Measurements from ENCODE around the gene PIP4K2B. TPM values are rescaled to one million over a fixed set of nuclear protein-coding genes. Genes with fewer than 3 reads are reported as not detected.

PIP4K2B gene
- total RNA-seq, 1 experiment from 2014 or later: 25.5 TPM

DNA sequence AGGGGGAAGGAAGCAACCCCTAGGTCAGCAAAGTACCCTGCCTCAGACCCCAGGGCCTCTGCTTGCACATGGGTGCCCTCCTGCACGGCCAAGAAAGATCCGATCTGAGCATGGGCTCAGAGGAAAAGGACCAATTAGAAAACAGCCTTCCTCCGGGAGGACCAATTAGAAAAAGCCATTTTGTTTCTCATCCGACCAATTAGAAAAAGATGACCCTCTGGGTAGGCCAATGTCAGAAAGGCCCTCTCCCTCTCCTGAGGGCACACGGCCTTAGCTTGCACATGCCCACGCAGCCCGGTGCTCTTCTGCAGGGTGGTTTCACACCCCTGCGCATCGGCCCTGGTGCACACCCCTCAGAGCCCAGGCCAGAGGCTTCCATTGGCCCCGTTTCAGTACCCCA lies 74.3 kb downstream of the PIP4K2B start:
- no peak overlapping the region for H3K4me2 ChIP-seq (ENCODE audit: low read length)
- intact Hi-C loops (cut with micrococcal nuclease): no loop called here

DNA sequence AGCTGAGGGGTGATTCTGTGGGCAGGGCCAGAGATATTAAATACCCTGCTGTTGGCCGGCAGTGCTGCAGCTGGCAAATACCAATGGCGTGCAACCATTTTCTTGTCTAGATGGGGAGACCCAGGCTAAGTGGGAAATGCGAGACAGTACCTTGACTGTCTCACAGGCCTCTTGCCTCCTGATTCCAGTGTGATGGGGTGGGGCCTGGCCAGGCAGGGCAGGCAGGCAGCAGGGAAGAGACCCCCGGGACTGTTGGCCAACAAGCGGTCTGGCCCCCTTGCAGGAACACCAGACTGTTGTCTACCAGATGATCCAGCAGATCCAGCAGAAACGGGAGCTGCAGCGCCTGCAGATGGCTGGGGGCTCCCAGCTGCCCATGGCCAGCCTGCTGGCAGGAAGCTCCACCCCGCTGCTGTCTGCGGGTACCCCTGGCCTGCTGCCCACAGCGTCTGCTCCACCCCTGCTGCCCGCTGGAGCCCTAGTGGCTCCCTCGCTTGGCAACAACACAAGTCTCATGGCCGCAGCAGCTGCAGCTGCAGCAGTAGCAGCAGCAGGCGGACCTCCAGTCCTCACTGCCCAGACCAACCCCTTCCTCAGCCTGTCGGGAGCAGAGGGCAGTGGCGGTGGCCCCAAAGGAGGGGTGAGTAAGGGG lies 74.9 kb downstream of the PIP4K2B start:
- no peaks in the 10 kb centered on the region for H3K36me3 ChIP-seq (ENCODE audit: low read depth, low read length)
- CTCF ChIA-PET: no interaction called here
- intact Hi-C loops (cut with micrococcal nuclease): no loop called here
- DNase-seq: no peak
- no TSS peak for BruUV-seq (replicated peaks)
- H3K4me1 ChIP-seq (ENCODE audit: insufficient read depth, low read length): peaks cover 4% of the 10 kb centered on the region
- no peaks in the 10 kb centered on the region for H3K27me3 ChIP-seq (ENCODE audit: low read length)
- no peak overlapping the region for H3K9ac ChIP-seq (ENCODE audit: low read length)
- TF ChIP-seq, protein P1, sequence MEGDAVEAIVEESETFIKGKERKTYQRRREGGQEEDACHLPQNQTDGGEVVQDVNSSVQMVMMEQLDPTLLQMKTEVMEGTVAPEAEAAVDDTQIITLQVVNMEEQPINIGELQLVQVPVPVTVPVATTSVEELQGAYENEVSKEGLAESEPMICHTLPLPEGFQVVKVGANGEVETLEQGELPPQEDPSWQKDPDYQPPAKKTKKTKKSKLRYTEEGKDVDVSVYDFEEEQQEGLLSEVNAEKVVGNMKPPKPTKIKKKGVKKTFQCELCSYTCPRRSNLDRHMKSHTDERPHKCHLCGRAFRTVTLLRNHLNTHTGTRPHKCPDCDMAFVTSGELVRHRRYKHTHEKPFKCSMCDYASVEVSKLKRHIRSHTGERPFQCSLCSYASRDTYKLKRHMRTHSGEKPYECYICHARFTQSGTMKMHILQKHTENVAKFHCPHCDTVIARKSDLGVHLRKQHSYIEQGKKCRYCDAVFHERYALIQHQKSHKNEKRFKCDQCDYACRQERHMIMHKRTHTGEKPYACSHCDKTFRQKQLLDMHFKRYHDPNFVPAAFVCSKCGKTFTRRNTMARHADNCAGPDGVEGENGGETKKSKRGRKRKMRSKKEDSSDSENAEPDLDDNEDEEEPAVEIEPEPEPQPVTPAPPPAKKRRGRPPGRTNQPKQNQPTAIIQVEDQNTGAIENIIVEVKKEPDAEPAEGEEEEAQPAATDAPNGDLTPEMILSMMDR (conservative IDR thresholded peaks at IDR 0.05; ENCODE audit: low read depth, low read length): no peak
- no peak for TF ChIP-seq EZH2phosphoT487 (IDR thresholded peaks at IDR 0.05; ENCODE audit: borderline replicate concordance, low read length)
- TF ChIP-seq EZH2 (IDR thresholded peaks at IDR 0.05; ENCODE audit: low read length, unreplicated experiment): no peak
- H3F3A ChIP-seq (ENCODE audit: low read length, unreplicated experiment): no peaks in the 10 kb centered on the region
- H2AFZ ChIP-seq (ENCODE audit: low read length): no peak overlapping the region
- no peaks in the 10 kb centered on the region for H3K9me2 ChIP-seq (replicated peaks; ENCODE audit: low read length)
- H3K4me2 ChIP-seq (ENCODE audit: low read length): no peak overlapping the region
- no peak for ATAC-seq
- no peak overlapping the region for H3K27ac ChIP-seq (ENCODE audit: low read length)
- H3K4me3 ChIP-seq (ENCODE audit: low read length): no peak overlapping the region
- no peaks in the 10 kb centered on the region for H4K20me1 ChIP-seq (ENCODE audit: low read length)
- H3K9me3 ChIP-seq (ENCODE audit: low read length): no peaks in the 10 kb centered on the region
- H3K79me2 ChIP-seq (ENCODE audit: low read length): no peaks in the 10 kb centered on the region
- POLR2A ChIA-PET (ENCODE audit: unreplicated experiment): no interaction called here

More for the DNA sequence above, 74.3 kb downstream of the PIP4K2B start:
- ChIA-PET POLR2A (ENCODE audit: unreplicated experiment) (no interaction called here), CTCF (no interaction called here)
- TF ChIP-seq EZH2phosphoT487 (IDR thresholded peaks at IDR 0.05; ENCODE audit: borderline replicate concordance, low read length): no peak
- TF ChIP-seq EZH2 (IDR thresholded peaks at IDR 0.05; ENCODE audit: low read length, unreplicated experiment): no peak
- TF ChIP-seq, protein P1 (conservative IDR thresholded peaks at IDR 0.05; ENCODE audit: low read depth, low read length): no peak
- no peaks in the 10 kb centered on the region for H3K9me3 ChIP-seq (ENCODE audit: low read length)
- H3K4me1 ChIP-seq (ENCODE audit: insufficient read depth, low read length): peaks cover 6% of the 10 kb centered on the region
- no peaks in the 10 kb centered on the region for H4K20me1 ChIP-seq (ENCODE audit: low read length)
- no peak overlapping the region for H3K27ac ChIP-seq (ENCODE audit: low read length)
- no TSS peak for BruUV-seq (replicated peaks)
- ATAC-seq: no peak
- no peaks in the 10 kb centered on the region for H3F3A ChIP-seq (ENCODE audit: low read length, unreplicated experiment)
- H3K36me3 ChIP-seq (ENCODE audit: low read depth, low read length): no peaks in the 10 kb centered on the region
- no peak overlapping the region for H2AFZ ChIP-seq (ENCODE audit: low read length)
- H3K27me3 ChIP-seq (ENCODE audit: low read length): no peaks in the 10 kb centered on the region
- H3K9ac ChIP-seq (ENCODE audit: low read length): no peak overlapping the region
- no peak for DNase-seq
- H3K4me3 ChIP-seq (ENCODE audit: low read length): no peak overlapping the region
- H3K9me2 ChIP-seq (replicated peaks; ENCODE audit: low read length): no peaks in the 10 kb centered on the region
- no peaks in the 10 kb centered on the region for H3K79me2 ChIP-seq (ENCODE audit: low read length)

DNA sequence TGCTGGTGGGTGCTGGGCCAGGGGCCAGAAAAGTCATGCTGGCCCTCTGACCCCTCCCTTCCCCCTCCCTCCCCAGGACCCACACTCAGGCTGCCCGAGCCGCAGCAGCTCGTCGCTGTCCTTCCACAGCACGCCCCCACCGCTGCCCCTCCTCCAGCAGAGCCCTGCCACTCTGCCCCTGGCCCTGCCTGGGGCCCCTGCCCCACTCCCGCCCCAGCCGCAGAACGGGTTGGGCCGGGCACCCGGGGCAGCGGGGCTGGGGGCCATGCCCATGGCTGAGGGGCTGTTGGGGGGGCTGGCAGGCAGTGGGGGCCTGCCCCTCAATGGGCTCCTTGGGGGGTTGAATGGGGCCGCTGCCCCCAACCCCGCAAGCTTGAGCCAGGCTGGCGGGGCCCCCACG lies 77.6 kb downstream of the PIP4K2B start:
- TF ChIP-seq EZH2phosphoT487 (IDR thresholded peaks at IDR 0.05; ENCODE audit: borderline replicate concordance, low read length) (no peak), EZH2 (IDR thresholded peaks at IDR 0.05; ENCODE audit: low read length, unreplicated experiment) (no peak)
- TF ChIP-seq, protein P1 (conservative IDR thresholded peaks at IDR 0.05; ENCODE audit: low read depth, low read length): no peak
- intact Hi-C loops (cut with micrococcal nuclease): no loop called here
- no peaks in the 10 kb centered on the region for H3K9me2 ChIP-seq (replicated peaks; ENCODE audit: low read length)
- H3K9me3 ChIP-seq (ENCODE audit: low read length): no peaks in the 10 kb centered on the region
- ATAC-seq (no peak), DNase-seq (no peak)
- H3K79me2 ChIP-seq (ENCODE audit: low read length): no peaks in the 10 kb centered on the region
- no peaks in the 10 kb centered on the region for H3F3A ChIP-seq (ENCODE audit: low read length, unreplicated experiment)
- no peaks in the 10 kb centered on the region for H3K27me3 ChIP-seq (ENCODE audit: low read length)
- H2AFZ ChIP-seq (ENCODE audit: low read length): no peak overlapping the region
- H4K20me1 ChIP-seq (ENCODE audit: low read length): no peaks in the 10 kb centered on the region
- no peak overlapping the region for H3K4me3 ChIP-seq (ENCODE audit: low read length)
- no peak overlapping the region for H3K9ac ChIP-seq (ENCODE audit: low read length)
- H3K36me3 ChIP-seq (ENCODE audit: low read depth, low read length): no peaks in the 10 kb centered on the region
- H3K4me2 ChIP-seq (ENCODE audit: low read length): no peak overlapping the region
- no peaks in the 10 kb centered on the region for H3K4me1 ChIP-seq (ENCODE audit: insufficient read depth, low read length)
- ChIA-PET CTCF (no interaction called here), POLR2A (ENCODE audit: unreplicated experiment) (no interaction called here)
- H3K27ac ChIP-seq (ENCODE audit: low read length): no peak overlapping the region
- BruUV-seq (replicated peaks): no TSS peak

Data from PC-3 (cell line).